ENCODE data around the gene PAK5.

Gene PAK5

DNA sequence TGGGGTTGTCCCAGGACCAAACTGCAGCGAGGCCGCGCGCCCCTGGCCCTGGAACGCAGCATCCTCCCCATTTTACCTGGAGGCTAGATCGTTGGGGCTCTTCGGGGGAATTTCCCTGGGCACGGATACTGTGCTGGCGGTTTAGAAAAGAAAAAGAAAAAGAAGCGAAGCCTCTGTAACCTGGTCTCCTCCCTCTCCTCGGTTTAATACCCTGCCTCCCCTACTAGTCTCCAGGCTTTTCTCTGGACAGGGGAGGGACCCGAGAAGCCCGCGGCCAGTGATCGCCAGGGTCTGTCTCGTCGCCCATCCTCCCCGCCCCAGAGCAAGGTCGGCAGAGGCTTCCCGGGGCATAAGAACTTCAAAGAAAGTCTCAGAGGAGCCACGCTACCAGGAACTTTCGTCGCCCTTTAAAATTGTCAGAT, 330.6 kb downstream of the PAK5 start:
- DNase-seq (ENCODE audit: low spot score), result no peak
- TF ChIP-seq, protein P1, sequence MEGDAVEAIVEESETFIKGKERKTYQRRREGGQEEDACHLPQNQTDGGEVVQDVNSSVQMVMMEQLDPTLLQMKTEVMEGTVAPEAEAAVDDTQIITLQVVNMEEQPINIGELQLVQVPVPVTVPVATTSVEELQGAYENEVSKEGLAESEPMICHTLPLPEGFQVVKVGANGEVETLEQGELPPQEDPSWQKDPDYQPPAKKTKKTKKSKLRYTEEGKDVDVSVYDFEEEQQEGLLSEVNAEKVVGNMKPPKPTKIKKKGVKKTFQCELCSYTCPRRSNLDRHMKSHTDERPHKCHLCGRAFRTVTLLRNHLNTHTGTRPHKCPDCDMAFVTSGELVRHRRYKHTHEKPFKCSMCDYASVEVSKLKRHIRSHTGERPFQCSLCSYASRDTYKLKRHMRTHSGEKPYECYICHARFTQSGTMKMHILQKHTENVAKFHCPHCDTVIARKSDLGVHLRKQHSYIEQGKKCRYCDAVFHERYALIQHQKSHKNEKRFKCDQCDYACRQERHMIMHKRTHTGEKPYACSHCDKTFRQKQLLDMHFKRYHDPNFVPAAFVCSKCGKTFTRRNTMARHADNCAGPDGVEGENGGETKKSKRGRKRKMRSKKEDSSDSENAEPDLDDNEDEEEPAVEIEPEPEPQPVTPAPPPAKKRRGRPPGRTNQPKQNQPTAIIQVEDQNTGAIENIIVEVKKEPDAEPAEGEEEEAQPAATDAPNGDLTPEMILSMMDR (IDR thresholded peaks at IDR 0.05), result no peak
- no peak overlapping the region for H3K4me3 ChIP-seq
- no peak overlapping the region for H3K27ac ChIP-seq

GRCh38 chr20:9507544-9508239, 331.2 kb downstream of the PAK5 start:
- DNase-seq (ENCODE audit: low spot score), result no peak
- TF ChIP-seq, protein P1 (IDR thresholded peaks at IDR 0.05), result no peak
- Histone ChIP-seq H3K27ac (no peak overlapping the region), H3K4me3 (no peak overlapping the region)

DNA sequence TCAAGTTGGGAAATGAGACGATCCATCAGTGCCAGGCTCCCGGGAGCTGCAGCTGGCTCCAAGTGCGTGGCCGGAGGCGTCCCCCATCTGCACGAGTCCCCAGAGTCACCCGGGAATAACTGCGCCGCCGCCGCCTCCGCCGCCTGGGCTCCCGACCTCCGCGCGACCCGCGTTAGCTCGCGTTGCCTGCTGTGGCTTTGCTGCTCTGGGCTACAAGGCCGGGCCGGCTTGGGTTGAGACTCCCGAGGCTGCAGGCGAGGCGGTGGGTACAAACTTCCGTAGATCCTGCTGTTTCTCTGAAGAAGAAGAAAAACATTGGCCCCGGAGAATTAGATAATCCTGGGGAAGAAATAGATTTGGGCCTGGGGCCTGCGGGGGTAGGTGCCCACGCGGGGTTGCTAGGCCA, 331.9 kb downstream of the PAK5 start:
- no peak for DNase-seq (ENCODE audit: low spot score)
- peak overlapping the region; percentile 32 for H3K4me3 ChIP-seq

GRCh38 chr20:9506280-9506821, 332.5 kb downstream of the PAK5 start:
- no peak overlapping the region for H3K27ac ChIP-seq
- TF ChIP-seq, protein P1 (IDR thresholded peaks at IDR 0.05), result no peak
- no peak for DNase-seq (ENCODE audit: low spot score)
- peak overlapping the region; percentile 32 for H3K4me3 ChIP-seq

More for the DNA sequence above, 331.9 kb downstream of the PAK5 start:
- no peak overlapping the region for H3K27ac ChIP-seq
- TF ChIP-seq, protein P1 (IDR thresholded peaks at IDR 0.05), result no peak

GRCh38 chr20:9503526-9504245, 335.2 kb downstream of the PAK5 start:
- TF ChIP-seq, protein P1 (IDR thresholded peaks at IDR 0.05), result no peak
- DNase-seq (ENCODE audit: low spot score), result no peak
- H3K4me3 ChIP-seq, result no peak overlapping the region
- H3K27ac ChIP-seq, result no peak overlapping the region

- DNase-seq (ENCODE audit: low spot score), result no peak
- TF ChIP-seq, protein P1 (IDR thresholded peaks at IDR 0.05), result no peak
- no peak overlapping the region for H3K4me3 ChIP-seq
- no peak overlapping the region for H3K27ac ChIP-seq
Observed at GRCh38 chr20:9501473-9501872, 337.4 kb downstream of the PAK5 start.
